Gastrocnemius medialis (tissue), 4 donors: ENCODE measurements around the gene FAAP20.

Experiments
- POLR2A ChIP-seq, 2 donors: fragments of 450-650 bp; IDR thresholded peaks; one replicate each; pipeline ENCODE4 v1.6.1; 2017; ENCODE audit warnings: antibody characterized with exemption in 2 of 2, mild to moderate bottlenecking in 2 of 2, moderate library complexity in 2 of 2
- TF ChIP-seq, protein P1 (sequence below), 5 experiments: fragments of 450-650 bp in 3 of 5; fragments of 200-600 bp in 2 of 5; sonication (generic) in 2 of 5; IDR thresholded peaks in 4 of 5; conservative IDR thresholded peaks in 1 of 5; 1 replicate in 4 of 5; 2 replicates in 1 of 5; pipeline ENCODE4 v1.5.1; 2016 to 2019; ENCODE audit warnings: antibody characterized with exemption in 5 of 5, mild to moderate bottlenecking in 3 of 5, moderate library complexity in 3 of 5

DNA sequence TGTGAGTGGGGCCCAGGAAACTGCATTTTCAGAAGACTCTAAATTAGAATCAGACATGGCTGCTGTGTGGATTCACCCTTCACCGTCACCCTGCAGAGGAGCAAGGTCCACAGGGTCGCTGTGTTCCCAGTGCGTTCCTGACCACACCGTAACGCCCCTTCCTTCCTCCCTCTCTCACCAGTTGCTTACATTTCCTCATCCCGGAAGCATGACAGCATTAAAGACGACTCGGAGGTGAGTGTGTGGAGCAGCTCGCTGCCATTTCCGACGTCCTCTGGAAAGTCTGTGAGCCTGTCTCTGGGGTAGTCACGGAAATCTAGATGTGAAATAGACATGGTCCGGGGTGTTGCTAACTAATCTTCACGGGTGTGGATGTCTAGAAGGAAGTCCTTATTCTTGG is 45.9 kb downstream of the FAAP20 start:
- TF ChIP-seq, protein P1, sequence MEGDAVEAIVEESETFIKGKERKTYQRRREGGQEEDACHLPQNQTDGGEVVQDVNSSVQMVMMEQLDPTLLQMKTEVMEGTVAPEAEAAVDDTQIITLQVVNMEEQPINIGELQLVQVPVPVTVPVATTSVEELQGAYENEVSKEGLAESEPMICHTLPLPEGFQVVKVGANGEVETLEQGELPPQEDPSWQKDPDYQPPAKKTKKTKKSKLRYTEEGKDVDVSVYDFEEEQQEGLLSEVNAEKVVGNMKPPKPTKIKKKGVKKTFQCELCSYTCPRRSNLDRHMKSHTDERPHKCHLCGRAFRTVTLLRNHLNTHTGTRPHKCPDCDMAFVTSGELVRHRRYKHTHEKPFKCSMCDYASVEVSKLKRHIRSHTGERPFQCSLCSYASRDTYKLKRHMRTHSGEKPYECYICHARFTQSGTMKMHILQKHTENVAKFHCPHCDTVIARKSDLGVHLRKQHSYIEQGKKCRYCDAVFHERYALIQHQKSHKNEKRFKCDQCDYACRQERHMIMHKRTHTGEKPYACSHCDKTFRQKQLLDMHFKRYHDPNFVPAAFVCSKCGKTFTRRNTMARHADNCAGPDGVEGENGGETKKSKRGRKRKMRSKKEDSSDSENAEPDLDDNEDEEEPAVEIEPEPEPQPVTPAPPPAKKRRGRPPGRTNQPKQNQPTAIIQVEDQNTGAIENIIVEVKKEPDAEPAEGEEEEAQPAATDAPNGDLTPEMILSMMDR (IDR thresholded peaks at IDR 0.05 in 4 of 5, conservative IDR thresholded peaks at IDR 0.05 in 1 of 5), result no peak
- no peak for TF ChIP-seq POLR2A (IDR thresholded peaks at IDR 0.05)
